ENCODE results near the gene PLEKHF1.

Gene PLEKHF1

GRCh38 chr19:29635963-29636362 is 29.3 kb upstream of the PLEKHF1 start:
- DNase-seq, result no peak

- no peak for DNase-seq
These were observed 28.5 kb upstream of the PLEKHF1 start for GRCh38 chr19:29636553-29637360.

- no peak for DNase-seq
These were observed 26.2 kb upstream of the PLEKHF1 start for GRCh38 chr19:29639086-29639485.

GRCh38 chr19:29640231-29640630 is 25.0 kb upstream of the PLEKHF1 start:
- no peak for DNase-seq

- DNase-seq, result no peak
These were observed 23.7 kb upstream of the PLEKHF1 start for GRCh38 chr19:29641597-29641996.

- DNase-seq, result no peak
These were observed 21.8 kb upstream of the PLEKHF1 start for GRCh38 chr19:29643361-29643935.

GRCh38 chr19:29644210-29644609 is 21.1 kb upstream of the PLEKHF1 start:
- DNase-seq, result no peak

GRCh38 chr19:29645491-29645867 is 19.8 kb upstream of the PLEKHF1 start:
- DNase-seq, result no peak

- DNase-seq, result no peak
These were observed 19.4 kb upstream of the PLEKHF1 start for GRCh38 chr19:29645911-29646310.

GRCh38 chr19:29650772-29651387 is 14.4 kb upstream of the PLEKHF1 start:
- no peak for DNase-seq

GRCh38 chr19:29651622-29652394 is 13.5 kb upstream of the PLEKHF1 start:
- DNase-seq, result no peak

GRCh38 chr19:29653398-29653797 is 11.9 kb upstream of the PLEKHF1 start:
- no peak for DNase-seq

GRCh38 chr19:29655648-29656335 is 9.5 kb upstream of the PLEKHF1 start:
- no peak for DNase-seq

GRCh38 chr19:29658221-29658991 is 6.9 kb upstream of the PLEKHF1 start:
- DNase-seq, result no peak

- DNase-seq, result peak; percentile 60
These were observed 4.4 kb upstream of the PLEKHF1 start for GRCh38 chr19:29660835-29661234.

GRCh38 chr19:29662278-29662603 is 3.0 kb upstream of the PLEKHF1 start:
- no peak for DNase-seq

GRCh38 chr19:29662604-29663404 is 2.5 kb upstream of the PLEKHF1 start:
- DNase-seq, result no peak

GRCh38 chr19:29663861-29664752 is 1.2 kb upstream of the PLEKHF1 start:
- DNase-seq, result no peak

GRCh38 chr19:29664753-29665214 is 477 bp upstream of the PLEKHF1 start:
- DNase-seq, result no peak
